SK-N-SH treated with all-trans-retinoic acid at 6 μM for 48 hours (cell line): ENCODE measurements around the gene DYNC1I1.

Experiments used
- BACH2 ChIP-seq: fragments of 250-450 bp; sonication (Bioruptor Pico); IDR thresholded peaks from 2 replicates; pipeline ENCODE4 v1.9.0; 2021; ENCODE audit warnings: mild to moderate bottlenecking, borderline replicate concordance
- ZFP30 ChIP-seq: fragments of 450-650 bp; formaldehyde crosslinking; IDR thresholded peaks from 2 replicates; pipeline ENCODE4 v1.5.0; 2022; ENCODE audit warnings: mild to moderate bottlenecking, moderate library complexity
- ZNF565 ChIP-seq: fragments of 450-650 bp; formaldehyde crosslinking; conservative IDR thresholded peaks from 2 replicates; pipeline ENCODE4 v1.5.0; 2020; ENCODE audit warnings: low read depth, mild to moderate bottlenecking, moderate library complexity
- TF ChIP-seq, protein P1 (sequence below): fragments of 250-450 bp; sonication (Bioruptor Pico); IDR thresholded peaks from 2 replicates; pipeline ENCODE4 v1.8.0; 2020; ENCODE audit warnings: mild to moderate bottlenecking, moderate library complexity, borderline replicate concordance

DNA sequence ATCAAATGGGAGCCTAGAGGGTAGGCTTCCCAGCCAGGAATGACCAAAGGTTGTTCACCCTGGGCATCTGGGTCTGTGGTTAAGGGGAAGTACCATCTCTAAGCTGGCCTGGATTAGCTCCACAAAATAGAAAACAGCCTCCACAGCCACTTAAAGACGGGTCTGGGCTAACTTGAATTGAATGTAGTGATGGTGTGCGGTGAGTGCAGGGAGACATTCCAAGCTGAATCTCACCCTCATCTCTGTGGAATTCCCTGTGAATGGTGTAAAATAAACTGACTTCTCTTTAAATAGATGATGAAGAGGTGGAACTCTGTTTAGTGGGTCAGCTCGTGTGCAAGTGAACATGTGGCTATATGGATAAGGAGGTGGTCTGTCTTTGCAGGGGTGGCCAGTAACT lies 251.0 kb downstream of the DYNC1I1 start:
- TF ChIP-seq ZNF565 (CRISPR knock-in tag) (no peak), BACH2 (CRISPR knock-in tag) (no peak), ZFP30 (no peak)
- TF ChIP-seq, protein P1, sequence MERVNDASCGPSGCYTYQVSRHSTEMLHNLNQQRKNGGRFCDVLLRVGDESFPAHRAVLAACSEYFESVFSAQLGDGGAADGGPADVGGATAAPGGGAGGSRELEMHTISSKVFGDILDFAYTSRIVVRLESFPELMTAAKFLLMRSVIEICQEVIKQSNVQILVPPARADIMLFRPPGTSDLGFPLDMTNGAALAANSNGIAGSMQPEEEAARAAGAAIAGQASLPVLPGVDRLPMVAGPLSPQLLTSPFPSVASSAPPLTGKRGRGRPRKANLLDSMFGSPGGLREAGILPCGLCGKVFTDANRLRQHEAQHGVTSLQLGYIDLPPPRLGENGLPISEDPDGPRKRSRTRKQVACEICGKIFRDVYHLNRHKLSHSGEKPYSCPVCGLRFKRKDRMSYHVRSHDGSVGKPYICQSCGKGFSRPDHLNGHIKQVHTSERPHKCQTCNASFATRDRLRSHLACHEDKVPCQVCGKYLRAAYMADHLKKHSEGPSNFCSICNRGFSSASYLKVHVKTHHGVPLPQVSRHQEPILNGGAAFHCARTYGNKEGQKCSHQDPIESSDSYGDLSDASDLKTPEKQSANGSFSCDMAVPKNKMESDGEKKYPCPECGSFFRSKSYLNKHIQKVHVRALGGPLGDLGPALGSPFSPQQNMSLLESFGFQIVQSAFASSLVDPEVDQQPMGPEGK (CRISPR knock-in tag), result no peak
